ENCODE data around the gene SAMD14. TPM values are rescaled to one million over a fixed set of nuclear protein-coding genes. Genes with fewer than 3 reads are reported as not detected.

The SAMD14 gene
- total RNA-seq, 1 experiment from 2014 or later, result 1.6 TPM

DNA sequence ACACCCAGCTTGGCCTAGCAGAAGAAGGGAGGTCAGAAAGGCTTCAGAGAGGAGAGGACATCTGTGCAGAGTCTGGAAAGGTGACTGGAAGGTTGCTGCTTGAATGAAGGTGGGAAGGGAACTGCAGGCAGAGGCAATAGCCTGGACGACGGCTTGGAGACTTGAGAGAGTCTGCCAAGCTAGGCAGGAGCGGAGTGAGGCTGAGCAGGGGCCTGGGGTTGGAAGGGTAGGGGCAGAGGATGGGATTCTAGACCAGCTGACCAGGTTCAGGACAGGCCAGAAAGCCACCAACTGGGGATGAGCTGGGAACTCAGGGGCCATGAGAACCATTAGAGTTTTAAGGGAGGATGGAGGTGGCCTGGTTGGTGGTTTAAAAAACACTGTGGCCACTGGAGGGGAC is 35.5 kb upstream of the SAMD14 start:
- no peak for DNase-seq (ENCODE audit: low read depth)

DNA sequence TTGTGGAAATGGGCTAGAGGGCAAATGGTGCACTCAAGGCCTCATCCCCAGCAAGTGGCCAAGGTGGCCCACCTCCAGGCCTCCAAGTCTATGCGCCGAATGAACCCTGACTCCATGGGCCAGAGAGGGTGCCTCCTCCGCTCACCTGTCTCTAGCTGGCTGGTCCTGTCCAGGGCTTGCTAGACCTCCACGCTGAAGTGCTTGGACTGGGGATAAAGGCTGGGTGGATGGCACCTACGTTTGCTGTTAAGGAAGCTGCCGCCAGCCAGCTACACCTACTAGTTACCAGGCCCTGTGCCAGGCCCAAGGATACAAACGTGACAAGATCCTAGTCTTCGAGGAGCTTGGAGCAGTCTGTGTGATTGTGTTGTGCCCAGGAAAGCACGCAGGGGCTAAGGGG is 35.1 kb upstream of the SAMD14 start:
- DNase-seq (ENCODE audit: low read depth), result no peak

DNA sequence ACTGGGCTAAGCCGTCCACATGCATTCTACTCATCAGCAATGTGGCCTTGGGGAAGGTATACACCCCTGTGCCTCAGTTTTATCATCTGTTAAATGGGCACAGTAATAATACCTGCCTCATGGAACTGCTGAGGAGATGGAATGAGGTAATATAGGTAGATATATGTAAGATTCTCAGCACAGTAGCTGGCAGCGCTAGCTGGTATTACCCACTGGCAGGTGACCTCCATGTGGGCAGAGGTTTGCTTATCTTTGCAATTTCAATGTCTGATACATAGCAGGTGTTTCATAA is 34.7 kb upstream of the SAMD14 start:
- no peak for DNase-seq (ENCODE audit: low read depth)

DNA sequence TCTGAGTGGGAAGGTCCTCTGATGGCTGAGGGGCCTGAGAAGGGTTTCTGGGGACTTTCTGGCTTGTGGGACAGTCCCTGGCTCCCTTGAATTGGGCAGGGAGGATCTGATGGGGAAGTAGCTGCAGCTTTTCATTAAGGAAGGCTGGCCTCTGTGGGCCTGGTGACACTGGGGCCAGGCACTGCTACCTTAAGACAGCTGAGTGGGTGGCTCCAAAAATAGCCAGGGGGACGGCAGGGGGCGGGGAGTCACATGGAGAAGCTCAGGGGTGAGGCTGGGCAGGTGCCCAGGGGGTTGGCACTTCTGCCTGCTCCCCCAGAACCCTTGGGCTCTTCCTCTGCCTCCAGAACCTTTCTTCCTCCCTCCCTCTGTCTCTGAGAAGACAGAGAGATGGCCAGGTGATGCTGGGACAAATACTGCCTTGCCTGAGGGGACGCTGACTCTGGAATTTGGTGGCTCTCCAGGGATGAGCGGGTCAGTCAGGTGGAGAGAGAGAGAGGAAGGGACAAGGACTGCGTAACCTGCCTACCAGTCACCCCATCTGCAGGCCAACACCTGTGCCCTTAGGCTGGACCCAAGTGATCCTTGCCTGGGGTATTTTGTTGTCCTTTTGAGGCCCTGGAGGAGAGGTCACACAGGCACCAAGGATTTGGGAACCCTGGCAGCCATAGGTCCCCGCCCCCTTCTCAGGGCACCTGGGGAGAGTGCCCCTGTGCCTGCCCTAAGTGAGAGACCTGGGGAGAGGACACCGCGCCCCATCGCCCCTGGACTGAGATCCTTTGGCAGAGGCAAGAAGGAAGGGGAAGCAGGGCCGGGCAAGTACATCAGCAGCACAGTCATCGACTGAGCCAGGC is 34.1 kb upstream of the SAMD14 start:
- no peak for DNase-seq (ENCODE audit: low read depth)

DNA sequence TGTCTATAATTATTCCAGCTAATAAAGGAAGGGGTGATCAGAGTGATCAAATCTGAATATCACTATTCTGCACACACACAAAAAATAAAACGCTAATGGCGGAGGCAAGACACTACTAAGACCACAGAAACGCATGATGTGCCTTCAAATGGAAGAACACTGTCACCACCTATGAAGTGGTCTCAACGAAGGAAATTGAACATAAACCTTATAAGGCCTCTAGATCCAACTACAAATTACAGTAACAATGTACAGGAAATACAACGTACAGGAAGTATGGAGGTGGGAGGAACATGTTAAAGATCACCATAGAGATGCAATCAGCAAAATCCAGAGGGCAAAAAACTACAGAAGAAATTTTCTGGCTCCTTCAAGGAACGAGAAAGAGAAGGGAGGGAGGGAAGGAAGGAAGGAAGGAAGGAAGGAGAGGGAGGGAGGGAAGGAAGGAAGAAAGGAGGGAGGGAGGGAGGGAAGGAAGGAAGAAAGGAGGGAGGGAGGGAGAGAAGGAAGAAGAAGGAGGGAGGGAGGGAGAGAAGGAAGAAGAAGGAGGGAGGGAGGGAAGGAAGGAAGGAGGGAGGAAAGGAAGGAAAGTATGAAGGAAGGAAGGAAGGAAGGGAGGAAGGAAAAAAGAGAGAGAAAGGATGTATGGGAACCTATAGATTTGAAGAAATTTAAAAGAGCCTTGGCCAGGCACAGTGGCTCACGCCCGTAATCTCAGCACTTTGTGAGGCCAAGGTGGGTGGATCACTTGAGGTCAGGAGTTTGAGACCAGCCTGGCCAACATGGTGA is 32.7 kb upstream of the SAMD14 start:
- DNase-seq (ENCODE audit: low read depth), result no peak

DNA sequence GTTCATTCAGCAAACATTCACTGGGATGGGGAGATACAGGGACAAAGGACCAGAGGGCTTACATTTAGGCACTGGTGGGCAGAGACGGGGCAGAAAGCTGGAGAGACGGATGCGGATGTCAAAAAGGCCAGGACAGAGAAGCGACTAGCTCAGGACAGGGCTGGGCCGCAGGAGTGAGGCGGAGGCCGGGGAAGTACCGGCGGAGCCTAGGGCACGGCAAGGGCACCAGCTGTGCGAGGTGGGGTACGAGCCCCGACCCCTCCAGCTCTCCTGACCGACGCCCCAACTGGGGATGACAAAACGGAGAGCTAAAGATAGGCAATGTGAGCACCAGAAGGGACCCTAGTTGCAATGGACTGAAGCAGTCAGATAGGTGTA is 31.9 kb upstream of the SAMD14 start:
- DNase-seq (ENCODE audit: low read depth), result no peak

DNA sequence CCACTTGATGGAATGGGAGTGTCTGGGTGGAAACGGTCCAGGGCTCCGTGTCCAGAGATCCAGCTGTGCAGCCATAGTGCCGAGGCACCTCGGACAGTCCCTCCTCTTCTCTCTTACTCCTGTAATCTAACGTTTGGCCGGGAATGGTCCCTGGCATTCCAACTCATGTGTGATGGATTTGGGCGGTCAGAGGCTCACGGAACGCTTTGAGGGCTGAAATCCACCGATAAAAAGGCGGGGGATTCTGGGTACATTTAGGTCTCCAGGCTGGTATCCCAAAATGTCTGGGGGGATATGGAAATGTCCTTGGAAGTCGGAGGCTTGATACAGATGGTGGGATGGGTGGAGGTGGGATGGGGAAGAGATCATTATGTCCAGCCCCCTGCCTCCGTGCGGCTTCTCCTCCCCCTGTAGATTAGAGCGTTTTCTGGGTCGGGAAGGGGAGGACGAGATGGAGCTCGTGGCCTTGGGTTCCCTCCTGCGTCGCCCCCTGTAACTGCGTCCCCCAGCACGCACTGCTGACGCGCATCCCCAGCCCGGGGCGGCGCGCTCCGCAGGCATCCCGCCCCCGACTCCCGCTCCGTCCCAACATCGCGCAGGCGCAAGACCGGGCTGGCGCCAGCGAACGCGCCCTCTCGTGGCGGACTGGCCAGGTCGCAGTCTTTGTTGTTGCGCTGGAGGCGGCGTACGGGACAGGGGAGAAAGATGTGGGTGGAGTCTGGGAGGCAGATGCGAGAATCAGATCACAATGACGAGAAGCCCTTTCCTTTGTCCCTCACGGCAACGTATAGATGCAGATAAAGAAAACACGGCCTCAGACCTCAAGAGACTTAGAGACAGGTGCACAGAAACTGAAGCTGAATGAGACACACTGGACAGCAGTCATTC is 31.3 kb upstream of the SAMD14 start:
- DNase-seq (ENCODE audit: low read depth), result peak; percentile 87

DNA sequence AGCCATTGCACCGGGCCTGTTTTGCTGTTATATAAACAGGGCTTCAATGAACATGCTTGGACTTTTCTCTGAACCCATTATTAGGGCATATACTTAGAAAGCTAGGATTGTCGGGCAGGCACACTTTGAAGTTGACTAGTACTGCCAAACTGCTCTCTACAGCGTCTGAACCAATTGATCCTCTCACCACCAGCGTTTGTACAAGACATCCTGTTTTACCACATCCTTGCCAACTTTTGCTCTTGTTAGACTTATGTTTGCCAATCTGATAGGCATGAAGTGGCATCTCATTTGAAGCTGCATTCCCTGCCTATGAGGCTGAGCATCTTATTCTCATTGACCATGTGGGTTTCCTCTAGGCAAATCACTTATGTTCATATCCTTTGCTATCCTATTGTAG is 27.9 kb upstream of the SAMD14 start:
- no peak for DNase-seq (ENCODE audit: low read depth)

DNA sequence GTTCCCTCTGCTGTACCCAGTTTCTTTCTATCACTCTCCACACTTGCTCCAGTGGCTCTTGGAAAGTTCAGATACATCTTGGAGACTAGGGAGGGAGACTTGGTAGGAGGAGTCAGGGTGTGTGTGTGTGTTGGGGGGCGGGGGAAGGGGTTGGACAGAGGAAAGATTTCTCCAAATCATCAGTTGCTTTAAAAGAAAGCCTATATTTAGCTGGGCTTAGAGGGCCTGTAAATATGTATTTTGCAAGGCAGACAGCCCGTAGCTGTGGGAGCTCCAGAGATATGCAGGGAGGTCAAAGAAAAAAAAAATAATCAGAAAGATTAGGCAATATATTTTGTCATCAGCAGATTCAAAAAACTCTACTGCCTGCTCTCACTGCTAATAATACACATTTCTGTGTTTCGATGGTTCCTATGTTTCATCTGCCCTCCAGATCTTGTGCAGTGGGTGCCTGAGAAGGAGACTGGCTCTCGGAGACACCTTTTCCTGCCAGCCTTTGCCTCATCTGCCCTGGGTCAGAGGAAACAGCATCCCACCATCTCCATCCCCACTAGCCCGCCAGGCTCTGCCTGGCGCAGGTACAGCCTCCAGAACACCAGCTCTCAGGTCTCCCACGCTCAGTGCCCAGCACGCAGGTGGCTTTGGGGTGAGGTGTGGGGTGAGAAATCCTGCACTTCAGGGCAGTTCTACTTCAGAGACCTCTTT is 25.3 kb upstream of the SAMD14 start:
- peak; percentile 48 for DNase-seq (ENCODE audit: low read depth)

DNA sequence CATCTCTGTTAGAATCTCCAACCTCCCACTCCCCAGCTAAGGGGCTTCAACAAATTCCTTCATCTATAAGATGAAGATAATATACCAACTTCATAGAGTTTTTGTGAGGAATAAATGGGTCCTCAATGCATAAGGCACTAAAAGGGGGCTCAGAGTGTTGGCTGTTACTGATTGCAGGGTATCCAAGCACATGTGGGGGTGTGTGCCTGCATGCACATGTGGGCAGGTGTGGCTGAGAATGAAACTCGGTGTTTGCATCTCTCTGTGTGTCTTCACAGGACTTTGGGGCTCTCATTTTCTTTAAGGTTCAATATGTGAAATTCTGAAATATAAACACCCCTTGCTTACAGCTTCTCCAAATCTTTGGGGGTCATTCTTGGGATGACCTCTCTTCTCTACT is 24.6 kb upstream of the SAMD14 start:
- DNase-seq (ENCODE audit: low read depth), result no peak

DNA sequence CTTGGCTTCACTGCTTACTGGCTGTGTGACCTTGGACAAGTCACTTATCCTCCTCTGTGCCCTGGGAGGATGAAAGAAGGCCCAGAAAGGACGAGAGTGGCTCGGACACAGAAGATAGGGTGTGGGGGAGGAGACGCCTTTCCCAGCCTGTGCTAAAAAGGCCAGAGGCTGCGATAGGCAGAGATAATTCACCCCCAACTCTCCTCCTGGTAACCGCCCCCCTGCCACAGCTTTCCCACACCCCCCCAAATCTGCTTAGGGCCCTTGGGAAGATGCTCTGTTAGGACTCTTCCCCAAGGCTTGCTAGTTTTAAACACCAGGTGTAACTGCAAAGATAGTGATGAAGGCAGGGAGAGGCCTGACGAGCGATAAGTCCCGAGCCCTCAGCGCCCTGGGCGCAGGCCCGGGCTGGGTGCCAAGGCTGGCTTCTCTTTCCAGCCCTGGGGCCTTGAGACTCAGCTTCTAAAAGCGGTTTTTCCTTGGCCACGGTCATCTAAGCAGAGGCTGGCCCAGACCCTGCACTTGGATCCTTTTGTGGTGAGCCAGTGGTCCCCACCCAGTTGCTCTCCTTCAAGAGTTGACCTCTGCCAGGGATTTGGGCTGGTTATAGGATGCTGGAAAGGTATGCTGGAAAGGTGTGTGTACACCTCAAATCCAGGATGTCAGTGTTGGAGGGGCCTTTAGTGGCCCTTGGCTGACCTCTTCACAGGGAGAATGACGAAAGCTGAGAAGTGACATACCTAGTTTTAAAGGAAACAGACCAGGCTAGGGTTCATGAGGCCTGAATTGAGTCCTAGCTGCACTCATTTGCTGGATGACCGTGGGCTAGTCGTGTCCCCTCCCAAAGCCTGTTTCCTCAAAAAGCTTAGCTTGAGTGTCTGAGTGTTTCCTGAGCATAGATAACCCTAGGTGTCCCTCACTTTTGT is 24.0 kb upstream of the SAMD14 start:
- DNase-seq (ENCODE audit: low read depth), result no peak

DNA sequence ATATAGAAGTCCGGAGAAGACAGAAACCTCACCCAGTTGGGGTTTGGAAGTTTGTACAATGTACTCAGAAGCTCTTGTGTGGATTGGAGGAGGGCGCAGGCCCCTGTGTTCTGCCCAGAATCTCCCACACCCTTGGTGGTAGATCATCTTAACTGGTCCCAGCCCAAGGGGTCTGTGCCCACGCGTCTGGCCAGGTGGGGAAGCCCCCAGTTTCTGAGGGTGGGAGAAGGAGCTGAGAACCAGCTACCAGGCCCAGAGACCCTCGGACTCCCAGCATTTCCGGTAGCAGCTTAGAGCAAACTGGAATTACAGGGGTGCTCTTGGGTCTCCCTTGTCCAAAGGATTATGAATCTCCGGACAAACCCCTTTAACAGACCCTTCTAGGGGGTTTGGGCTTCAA is 22.8 kb upstream of the SAMD14 start:
- DNase-seq (ENCODE audit: low read depth), result no peak

DNA sequence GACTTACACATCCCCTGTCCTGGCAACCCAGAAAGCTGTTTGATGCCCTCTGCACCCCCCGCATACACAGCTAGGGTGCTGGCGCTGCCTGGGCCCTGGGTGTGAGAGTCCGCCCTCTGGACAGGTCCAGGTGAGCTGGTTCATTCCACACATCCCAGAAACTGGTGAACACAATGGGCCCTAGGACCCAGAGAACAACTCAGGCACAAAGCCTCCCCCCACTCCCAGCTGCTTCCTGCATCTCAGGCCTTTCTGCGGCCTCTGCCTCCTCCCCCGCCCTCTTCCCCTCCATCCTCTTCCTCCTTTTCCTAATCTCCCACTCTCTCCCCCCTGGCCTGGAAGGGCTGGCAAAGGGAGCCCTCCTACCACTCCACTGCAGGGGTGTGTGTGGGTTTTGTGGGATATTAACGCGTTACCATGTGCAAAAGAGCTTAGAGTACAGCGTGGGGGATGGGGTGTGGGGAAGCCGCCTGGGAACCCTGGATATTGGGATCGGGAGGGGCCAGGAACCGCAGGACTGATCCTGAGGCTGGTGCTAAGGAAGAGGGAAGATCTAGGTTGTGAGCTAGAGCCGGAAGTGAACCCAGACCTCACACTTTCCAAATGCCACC is 22.1 kb upstream of the SAMD14 start:
- peak; percentile 90 for DNase-seq (ENCODE audit: low read depth)

DNA sequence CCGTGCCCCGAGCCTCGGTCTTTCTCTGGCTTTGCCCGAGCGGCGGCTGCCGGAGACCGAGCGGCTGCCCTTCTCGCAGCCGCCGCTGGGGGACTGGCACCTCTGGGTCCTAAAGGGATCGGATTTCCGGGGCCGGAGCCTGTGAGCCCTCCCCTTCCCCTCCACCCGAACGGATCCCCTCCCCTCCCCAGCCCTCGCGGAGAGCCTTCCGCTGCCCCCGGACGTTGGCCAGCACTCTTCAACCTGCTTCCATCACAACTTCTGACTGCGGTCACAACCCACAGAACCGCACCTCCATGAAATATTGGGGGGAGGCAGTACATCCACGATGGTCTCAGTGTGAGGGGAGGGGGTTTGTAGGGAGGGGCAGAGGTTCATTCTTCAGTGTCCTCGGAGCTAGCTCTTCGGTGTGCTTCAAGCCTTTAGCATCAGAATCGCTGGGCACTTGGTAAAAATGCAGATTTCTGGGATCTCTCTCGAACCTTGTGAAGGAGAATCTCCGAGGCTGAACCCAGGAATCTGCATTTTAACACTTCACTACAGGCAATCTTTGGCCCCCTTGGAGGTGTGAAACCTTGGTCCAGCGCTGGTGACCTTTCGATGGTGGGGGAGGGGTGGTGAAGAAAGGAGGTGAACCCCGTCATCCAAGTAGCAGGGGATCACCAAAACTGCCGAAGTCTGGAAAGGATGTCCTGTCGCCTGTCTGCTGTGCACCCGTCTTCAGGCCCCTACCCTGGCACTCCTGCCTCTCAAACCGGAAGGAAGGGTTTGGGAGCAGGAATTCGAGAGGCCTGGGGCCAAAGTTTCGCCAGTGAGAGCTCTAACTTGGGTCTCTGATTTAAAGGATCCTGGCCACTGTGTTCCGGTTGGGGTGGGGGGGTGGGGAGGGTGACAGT is 21.3 kb upstream of the SAMD14 start:
- DNase-seq (ENCODE audit: low read depth), result peak; percentile 87

DNA sequence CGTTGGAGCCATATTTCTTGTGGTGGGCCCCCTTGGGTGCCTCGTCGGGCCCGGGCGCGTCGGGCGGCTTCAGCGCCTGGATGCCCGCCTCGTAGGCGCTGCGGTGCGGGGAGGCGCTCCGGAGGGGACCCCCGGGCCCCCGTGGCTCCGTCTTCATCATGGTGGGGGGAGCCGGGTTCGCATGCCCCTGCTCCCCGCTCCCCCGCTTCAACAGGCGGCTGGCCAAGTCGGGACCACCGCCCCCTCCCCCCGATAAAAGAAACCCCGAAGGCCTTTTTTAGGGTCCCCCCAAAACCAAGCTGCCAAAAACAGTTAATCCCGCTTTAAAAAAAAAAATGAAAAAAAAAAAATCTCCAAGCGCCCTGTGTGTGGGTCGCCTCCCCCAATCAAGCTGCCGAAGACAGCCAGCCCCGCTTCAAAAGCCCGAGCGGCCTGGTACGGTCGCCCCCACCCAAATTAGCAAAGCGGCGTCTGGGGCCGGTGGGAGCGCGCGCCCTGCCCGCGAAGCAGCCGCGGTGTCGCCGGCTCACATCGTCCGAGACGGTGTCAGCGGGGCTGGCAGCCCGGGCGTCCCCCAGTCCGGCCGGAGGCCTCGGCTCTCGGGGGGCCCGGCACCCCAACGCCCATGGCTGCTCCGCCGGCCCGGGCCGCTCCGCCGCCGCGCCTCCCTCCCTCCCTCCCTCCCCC is 20.5 kb upstream of the SAMD14 start, which contains the start of gene PPP1R9B:
PPP1R9B (minus strand) TSS at position 324 of the 687 bp plus-strand sequence; CDS start at position 160, 164 bp downstream.
- DNase-seq (ENCODE audit: low read depth), result no peak

DNA sequence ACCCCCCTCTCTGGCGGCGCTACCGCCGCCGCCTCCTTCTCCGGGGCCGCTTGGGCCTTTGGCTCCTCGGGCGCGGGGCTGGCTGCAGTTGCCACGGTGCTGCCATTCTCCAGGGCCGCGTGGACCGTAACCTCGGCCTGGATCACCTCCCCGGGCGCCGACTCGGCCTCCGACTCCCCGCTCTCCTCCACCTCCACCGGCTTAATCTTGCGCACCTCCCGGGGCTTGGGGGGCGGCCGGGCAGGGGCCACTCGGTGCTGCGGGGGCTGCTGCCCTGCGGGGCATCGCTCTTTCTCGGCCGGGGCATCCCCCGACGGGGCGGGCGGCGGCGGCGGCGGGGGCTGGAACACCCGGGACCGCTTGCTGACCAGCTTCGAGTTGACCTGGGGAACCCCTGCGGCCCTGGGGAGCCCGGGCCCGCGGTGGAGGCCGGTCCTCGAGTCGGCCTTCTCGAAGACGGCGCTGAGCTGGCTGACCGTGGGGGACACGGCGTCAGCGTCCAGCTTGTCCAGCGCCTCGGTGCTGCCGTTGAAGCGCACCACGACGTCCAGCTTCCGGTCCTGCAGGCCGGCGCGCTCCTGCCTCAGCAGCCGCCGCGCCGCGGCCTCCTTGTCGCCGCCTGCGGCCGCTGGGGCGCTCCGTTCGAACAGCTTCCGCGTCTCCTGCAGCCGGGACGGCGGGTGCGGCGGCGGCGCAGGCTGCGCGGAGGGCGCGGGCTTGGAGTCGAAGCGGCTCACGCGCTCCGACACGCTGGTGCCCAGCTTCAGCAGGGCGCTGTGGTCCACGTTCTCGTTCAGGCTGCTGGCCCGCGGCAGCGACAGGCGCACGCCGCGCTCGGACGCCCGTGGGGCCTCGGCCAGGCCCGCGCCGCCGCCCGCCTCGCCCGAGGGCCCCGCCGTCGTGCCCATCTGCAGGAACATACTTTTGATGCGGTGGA is 19.7 kb upstream of the SAMD14 start:
- peak; percentile 56 for DNase-seq (ENCODE audit: low read depth)

DNA sequence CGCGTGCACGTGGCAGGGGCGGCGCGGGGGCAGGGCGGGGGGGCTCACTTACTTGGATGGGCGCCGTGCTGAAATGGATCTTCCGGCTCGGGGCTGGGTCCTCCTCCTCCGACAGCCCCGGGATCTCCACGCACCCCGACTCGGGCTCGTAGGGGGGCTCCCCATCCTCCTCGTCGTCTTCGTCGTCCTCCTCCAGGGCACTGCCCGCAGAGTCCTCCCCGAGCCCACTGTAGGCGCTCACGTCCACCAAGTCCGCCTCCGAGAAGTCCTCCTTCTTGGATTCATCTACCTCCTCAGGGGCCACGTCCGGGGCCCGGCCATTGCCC is 19.1 kb upstream of the SAMD14 start:
- no peak for DNase-seq (ENCODE audit: low read depth)
